Activated T-cell treated with anti-CD3 and anti-CD28 coated beads, Interleukin-2, amount 50 U/mL, for 24 hours (primary cell): ENCODE results near the gene LRRC31.

Experiments
- DNase-seq: peaks from one replicate; pipeline ENCODE4 v3.0.0-alpha.2; 2020
- H3K27ac Mint-ChIP-seq: 2 replicates; pipeline ENCODE4 v1.8.0; 2020; ENCODE audit warnings: mild to moderate bottlenecking, mixed read lengths
- H3K27me3 Mint-ChIP-seq: 2 replicates; pipeline ENCODE4 v1.8.0; 2020; ENCODE audit warnings: mixed read lengths
- H3K36me3 Mint-ChIP-seq: 2 replicates; pipeline ENCODE4 v1.8.0; 2020; ENCODE audit warnings: low read depth, mixed read lengths
- H3K4me1 Mint-ChIP-seq: 2 replicates; pipeline ENCODE4 v1.8.0; 2020; ENCODE audit warnings: low read depth, mixed read lengths
- H3K4me3 Mint-ChIP-seq: 2 replicates; pipeline ENCODE4 v1.8.0; 2020; ENCODE audit warnings: mild to moderate bottlenecking, moderate library complexity, mixed read lengths
- H3K9me3 Mint-ChIP-seq: 2 replicates; pipeline ENCODE4 v1.8.0; 2020; ENCODE audit warnings: mixed read lengths

Gene LRRC31

DNA sequence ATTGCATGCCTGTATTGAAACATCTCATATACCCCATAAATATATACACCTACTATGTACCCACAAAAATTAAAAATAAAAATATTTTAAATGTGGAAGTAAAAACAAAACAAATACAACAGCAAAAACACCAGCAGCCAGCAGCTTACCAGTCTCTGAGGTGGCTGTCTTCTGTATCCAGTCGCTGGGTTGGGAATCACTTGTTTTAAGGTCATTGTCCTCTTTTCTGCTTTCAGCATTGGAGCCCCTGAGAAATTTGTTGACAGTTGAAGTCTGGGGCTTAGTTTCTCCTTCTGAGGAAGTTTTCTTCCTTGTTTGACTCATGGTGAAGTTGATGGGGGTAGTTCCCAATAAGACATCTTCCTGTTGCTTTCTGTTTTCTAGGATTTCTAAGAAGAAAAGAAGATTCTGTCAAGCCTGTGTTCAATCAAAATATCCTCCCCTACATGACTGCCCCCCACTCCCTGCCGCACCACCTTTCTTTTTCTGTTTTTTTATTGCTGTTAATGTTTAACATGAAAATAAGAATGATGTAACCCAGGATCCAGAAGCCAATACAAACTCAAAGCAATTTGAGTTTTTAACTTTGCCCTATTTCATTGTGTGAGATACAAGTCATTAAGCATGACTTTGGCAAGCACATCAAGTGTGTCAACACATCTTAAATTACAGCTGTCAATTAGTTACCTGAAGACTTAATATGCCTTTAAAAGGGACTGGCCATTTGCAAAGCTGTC lies at the start of gene LRRC31:
Gene LRRC31, minus strand, starts transcription at position 452 of the 737 bp plus-strand sequence. Its CDS starts 128 bp downstream, at position 324.
- H3K27ac Mint-ChIP-seq = no peak within 1 kb of the TSS
- no peak within 1 kb of the TSS for H3K4me3 Mint-ChIP-seq
- no peaks in the 10 kb centered on the region for H3K27me3 Mint-ChIP-seq
- no peaks in the 10 kb centered on the region for H3K9me3 Mint-ChIP-seq
- peaks cover 27% of the 10 kb centered on the region for H3K4me1 Mint-ChIP-seq
- no peak for DNase-seq
- no peaks in the 10 kb centered on the region for H3K36me3 Mint-ChIP-seq

DNA sequence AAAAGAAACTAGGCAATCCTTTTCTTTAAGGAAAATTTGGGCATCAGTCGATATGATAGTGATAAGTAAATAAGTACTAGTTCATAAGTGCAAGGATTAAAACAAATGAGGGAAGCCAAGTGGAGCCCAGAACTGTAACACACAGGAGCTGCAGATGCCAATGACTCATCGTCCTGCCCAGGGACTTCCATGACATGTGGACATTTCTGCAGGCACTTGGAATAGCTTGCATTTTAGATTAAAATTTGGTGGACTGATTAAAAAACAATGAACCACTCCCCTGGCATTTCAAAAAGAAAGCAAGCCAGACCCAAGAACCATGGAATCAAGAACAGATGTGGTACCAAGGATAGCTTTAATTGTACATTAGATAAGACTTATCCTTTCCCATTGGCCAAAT lies 44.6 kb upstream of the LRRC31 start:
- Mint-ChIP-seq H3K27me3 (no peaks in the 10 kb centered on the region), H3K27ac (no peak overlapping the region)

DNA sequence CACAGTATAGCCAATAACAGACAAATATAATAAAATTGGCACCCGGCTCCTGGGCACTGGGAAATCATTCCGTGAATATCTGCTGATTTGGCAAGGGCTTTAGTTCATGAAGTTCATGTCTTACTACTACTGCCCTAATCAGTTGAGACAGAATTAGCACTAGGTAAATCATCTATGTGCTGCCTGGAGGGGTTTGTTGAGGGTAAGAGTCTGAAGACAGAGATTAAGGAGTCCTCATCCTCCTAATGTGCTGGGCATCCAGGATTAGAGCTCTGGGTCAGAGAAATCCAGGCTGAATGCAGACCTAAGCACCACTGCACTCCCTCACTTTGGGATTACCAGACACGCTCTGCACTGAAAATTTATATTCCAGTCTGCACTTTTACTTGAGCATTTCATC lies 43.6 kb upstream of the LRRC31 start:
- no peak for DNase-seq
- H3K27me3 Mint-ChIP-seq = no peaks in the 10 kb centered on the region
- no peak overlapping the region for H3K4me3 Mint-ChIP-seq
- H3K9me3 Mint-ChIP-seq = no peaks in the 10 kb centered on the region
- no peaks in the 10 kb centered on the region for H3K4me1 Mint-ChIP-seq
- no peaks in the 10 kb centered on the region for H3K36me3 Mint-ChIP-seq
- no peak overlapping the region for H3K27ac Mint-ChIP-seq

More for the DNA sequence above, 44.6 kb upstream of the LRRC31 start:
- Mint-ChIP-seq H3K9me3 (no peaks in the 10 kb centered on the region), H3K4me1 (no peaks in the 10 kb centered on the region), H3K4me3 (no peak overlapping the region), H3K36me3 (no peaks in the 10 kb centered on the region)
- no peak for DNase-seq

DNA sequence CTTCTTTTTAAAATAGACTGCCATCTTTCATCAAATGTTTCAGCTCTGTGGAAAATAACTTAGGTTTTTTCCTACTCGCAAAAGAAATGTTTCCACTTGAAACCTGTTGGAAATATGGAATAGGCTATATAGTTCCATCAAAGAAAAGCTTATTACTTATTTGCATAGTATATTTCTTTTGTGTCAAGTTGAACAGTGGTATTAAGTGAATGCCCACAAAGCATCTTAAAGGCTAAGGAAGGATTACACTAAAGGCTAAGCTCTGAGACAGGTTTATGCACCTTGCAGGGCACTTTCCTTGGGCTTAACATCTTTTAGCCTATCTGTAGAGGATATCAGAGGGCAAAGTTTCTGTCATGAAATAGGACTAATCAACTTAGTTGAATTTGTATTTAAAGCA lies 41.5 kb upstream of the LRRC31 start, which contains the start of gene SAMD7:
Gene SAMD7, plus strand, starts transcription at position 301 of the 400 bp plus-strand sequence. CDS start 7,927 bp downstream, outside the sequence.
- no peak for DNase-seq
- H3K27me3 Mint-ChIP-seq = no peaks in the 10 kb centered on the region
- no peaks in the 10 kb centered on the region for H3K4me1 Mint-ChIP-seq
- H3K9me3 Mint-ChIP-seq = no peaks in the 10 kb centered on the region
- no peak within 1 kb of the TSS for H3K4me3 Mint-ChIP-seq
- no peak within 1 kb of the TSS for H3K27ac Mint-ChIP-seq
- no peaks in the 10 kb centered on the region for H3K36me3 Mint-ChIP-seq

DNA sequence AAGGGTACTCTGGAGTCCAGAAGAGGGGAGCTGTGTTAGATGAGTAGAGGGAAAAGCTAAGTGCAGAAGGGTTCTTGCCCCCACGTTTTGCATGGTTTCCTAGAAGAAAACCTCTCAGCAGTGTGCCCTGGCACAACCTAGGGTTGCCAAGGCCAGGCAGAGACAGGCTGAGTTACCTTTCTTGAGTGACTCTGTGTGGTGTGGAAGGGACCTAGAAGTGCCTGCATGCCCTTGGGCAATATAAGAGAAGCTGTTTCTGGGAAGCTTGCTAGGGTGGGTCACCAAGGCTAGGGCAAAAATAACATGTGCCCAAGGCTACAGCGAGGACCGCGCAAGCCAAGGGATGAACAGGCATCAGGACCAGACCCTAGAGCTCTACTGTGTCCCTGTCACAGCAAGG lies 38.2 kb upstream of the LRRC31 start:
- H3K9me3 Mint-ChIP-seq = peaks cover 2% of the 10 kb centered on the region
- no peak overlapping the region for H3K27ac Mint-ChIP-seq
- H3K36me3 Mint-ChIP-seq = no peaks in the 10 kb centered on the region
- no peak overlapping the region for H3K4me3 Mint-ChIP-seq
- no peaks in the 10 kb centered on the region for H3K4me1 Mint-ChIP-seq
- H3K27me3 Mint-ChIP-seq = peaks cover 3% of the 10 kb centered on the region
- DNase-seq = no peak

DNA sequence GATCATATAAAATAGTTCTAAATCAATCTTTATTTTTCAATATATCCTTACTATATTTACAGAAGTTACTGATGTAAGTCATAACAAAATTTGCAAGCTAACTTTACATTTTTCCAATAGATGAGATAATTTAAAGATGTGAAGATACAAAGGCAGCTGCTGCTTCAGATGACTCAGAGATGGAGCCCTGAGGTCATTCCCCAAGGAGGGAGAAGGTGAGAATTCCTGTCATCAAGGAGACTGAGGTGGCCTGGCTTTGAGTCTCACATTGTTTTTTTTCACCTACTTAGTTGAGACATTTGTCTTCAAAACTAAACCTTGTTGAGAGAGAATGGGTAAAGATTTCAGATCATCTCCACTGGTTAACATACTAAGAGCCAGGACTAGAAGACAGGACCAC lies 37.7 kb upstream of the LRRC31 start:
- no peak for DNase-seq
- no peak overlapping the region for H3K27ac Mint-ChIP-seq
- peaks cover 5% of the 10 kb centered on the region for H3K9me3 Mint-ChIP-seq
- no peak overlapping the region for H3K4me3 Mint-ChIP-seq
- no peaks in the 10 kb centered on the region for H3K4me1 Mint-ChIP-seq
- peaks cover 3% of the 10 kb centered on the region for H3K27me3 Mint-ChIP-seq
- no peaks in the 10 kb centered on the region for H3K36me3 Mint-ChIP-seq

DNA sequence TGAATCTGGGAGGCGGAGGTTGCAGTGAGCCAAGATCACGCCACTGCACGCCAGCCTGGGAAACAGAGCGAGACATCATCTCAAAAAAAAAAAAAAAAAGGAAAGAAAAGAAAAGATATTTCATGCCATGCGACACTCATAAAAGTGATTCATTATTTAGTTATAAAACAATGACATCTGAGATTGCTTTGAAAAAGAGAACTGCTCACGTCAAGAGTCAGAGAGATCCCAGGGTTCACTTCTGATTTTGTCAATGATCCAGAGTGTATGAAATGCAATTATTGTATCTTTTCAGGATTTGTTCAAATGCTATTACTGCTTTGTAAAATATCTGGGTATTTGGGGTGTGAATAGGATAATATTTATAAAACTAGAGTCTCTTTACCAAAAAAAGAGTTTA lies 35.7 kb upstream of the LRRC31 start:
- H3K36me3 Mint-ChIP-seq = peaks cover 5% of the 10 kb centered on the region
- no peaks in the 10 kb centered on the region for H3K4me1 Mint-ChIP-seq
- no peak overlapping the region for H3K4me3 Mint-ChIP-seq
- H3K27me3 Mint-ChIP-seq = peaks cover 3% of the 10 kb centered on the region
- DNase-seq = no peak
- no peak overlapping the region for H3K27ac Mint-ChIP-seq
- peaks cover 17% of the 10 kb centered on the region for H3K9me3 Mint-ChIP-seq

DNA sequence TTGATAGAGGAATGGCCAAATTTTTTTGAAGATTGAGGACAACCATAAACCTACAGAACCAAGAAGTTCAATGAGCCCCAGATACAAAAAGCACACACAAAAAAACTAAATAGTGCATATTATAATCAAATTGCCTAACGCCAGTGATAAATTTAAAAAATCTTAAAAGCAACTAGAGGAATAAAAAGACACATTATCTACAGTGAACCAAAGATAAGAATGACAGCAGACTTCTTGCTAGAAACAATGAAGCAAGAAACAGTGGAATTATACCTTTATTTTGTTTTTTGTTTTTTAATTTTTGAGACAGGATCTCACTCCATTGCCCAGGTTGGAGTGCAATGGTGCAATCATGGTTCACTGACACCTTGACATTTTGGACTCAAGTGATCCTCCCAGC lies 31.7 kb upstream of the LRRC31 start:
- Mint-ChIP-seq H3K27ac (no peak overlapping the region), H3K27me3 (peaks cover 3% of the 10 kb centered on the region), H3K4me3 (no peak overlapping the region), H3K9me3 (peaks cover 24% of the 10 kb centered on the region), H3K4me1 (no peaks in the 10 kb centered on the region), H3K36me3 (peaks cover 5% of the 10 kb centered on the region)
- DNase-seq = no peak

DNA sequence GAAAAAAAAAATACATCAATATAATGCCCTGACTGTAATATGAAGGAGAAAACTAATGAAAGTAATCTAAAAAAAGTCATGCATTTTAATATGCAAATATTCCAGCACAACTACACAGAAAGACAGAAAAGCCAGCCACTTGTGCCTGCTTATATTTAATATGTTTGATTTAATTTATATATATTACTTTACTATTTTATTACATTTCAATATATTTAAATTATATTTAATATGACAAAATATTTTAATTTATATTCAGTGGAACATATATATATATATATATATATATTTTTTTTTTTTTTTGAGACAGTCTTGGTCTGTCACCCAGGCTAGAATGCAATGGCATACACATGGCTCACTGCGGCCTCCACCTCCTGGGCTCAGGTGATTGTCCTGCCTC lies 27.5 kb upstream of the LRRC31 start:
- DNase-seq = no peak
- peaks cover 19% of the 10 kb centered on the region for H3K9me3 Mint-ChIP-seq
- no peaks in the 10 kb centered on the region for H3K4me1 Mint-ChIP-seq
- no peak overlapping the region for H3K4me3 Mint-ChIP-seq
- no peak overlapping the region for H3K27ac Mint-ChIP-seq
- H3K36me3 Mint-ChIP-seq = peaks cover 5% of the 10 kb centered on the region
- no peaks in the 10 kb centered on the region for H3K27me3 Mint-ChIP-seq

DNA sequence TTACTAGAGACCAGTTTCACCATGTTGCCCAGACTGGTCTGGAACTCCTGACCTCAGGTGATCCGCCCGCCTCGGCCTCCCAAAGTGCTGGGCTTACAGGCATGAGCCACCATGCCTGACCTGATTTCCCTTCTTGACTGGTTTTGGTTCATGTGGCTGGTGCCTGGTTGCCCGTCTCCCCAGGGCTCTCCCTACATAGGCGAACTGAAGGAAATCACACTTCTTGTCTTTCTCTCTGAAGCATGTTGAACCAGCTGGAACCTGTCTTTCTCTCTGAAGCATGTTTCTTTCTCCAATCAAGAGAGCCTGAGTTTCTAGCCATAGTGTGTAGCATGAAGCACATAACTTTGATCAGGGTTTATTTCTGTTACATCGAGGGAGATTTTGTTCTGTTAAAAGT lies 25.3 kb upstream of the LRRC31 start:
- Mint-ChIP-seq H3K36me3 (no peaks in the 10 kb centered on the region), H3K4me1 (no peaks in the 10 kb centered on the region), H3K4me3 (no peak overlapping the region), H3K9me3 (peaks cover 3% of the 10 kb centered on the region), H3K27ac (no peak overlapping the region), H3K27me3 (no peaks in the 10 kb centered on the region)
- no peak for DNase-seq

DNA sequence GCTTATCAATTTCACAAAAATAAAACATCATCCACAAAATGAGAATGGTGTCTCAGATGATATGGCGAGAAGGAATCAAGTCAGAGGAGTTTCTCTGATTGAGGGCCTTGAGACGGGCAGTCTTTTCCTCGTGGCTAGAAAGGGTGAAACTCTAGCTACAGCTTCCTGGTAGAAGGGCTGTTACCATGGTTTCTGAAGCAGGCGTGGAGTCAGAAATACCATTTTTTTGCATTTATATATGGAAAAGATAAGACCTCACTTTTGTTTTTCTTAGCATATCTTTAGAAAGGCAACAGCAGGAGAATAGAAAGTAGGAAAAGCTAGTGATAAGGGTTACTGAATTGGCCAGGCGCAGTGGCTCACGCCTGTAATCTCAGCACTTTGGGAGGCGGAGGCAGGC lies 24.4 kb upstream of the LRRC31 start:
- H3K4me3 Mint-ChIP-seq = no peak overlapping the region
- H3K36me3 Mint-ChIP-seq = no peaks in the 10 kb centered on the region
- H3K27me3 Mint-ChIP-seq = no peaks in the 10 kb centered on the region
- no peak for DNase-seq
- no peaks in the 10 kb centered on the region for H3K9me3 Mint-ChIP-seq
- H3K4me1 Mint-ChIP-seq = no peaks in the 10 kb centered on the region
- no peak overlapping the region for H3K27ac Mint-ChIP-seq

DNA sequence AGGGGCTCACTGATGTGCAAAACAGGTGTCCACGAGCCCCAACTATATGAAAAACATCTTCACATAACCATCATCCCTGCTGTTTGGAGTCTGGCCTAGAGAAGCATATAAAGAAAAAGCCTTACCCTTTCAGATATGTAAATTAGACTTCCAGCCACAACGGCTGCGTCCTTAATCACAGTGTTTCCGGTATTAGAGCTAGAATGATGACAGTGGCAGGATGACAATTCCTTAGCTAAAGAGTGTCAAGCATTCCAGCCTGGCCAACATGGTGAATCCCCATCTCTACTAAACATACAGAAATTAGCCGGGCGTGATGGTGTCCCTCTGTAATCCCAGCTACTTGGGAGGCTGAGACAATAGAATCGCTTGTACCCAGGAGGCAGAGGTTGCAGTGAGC lies 22.2 kb upstream of the LRRC31 start:
- Mint-ChIP-seq H3K27ac (no peak overlapping the region), H3K4me3 (no peak overlapping the region), H3K36me3 (no peaks in the 10 kb centered on the region), H3K4me1 (no peaks in the 10 kb centered on the region), H3K9me3 (no peaks in the 10 kb centered on the region), H3K27me3 (no peaks in the 10 kb centered on the region)
- DNase-seq = no peak

DNA sequence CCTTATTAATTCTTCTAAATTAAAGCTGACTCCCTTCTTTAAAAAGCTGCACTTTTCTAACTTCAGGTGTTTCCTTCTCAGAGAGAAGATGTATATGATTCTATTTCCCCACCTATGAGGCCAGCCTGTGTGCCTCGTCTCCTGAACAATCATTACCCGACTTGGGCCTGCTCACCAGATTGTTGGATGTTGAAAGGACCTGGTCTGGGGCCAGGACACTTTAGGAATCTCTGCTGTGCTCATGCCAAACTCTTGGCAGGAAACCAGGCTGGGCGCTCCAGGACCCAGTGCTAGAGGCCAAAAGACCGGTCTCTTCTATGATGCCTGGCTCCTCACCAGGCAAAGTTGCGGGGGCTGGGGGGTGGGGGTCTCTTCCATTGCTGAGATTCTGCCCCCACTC lies 16.9 kb upstream of the LRRC31 start:
- DNase-seq = no peak
- Mint-ChIP-seq H3K4me1 (no peaks in the 10 kb centered on the region), H3K27me3 (no peaks in the 10 kb centered on the region), H3K4me3 (no peak overlapping the region), H3K27ac (no peak overlapping the region), H3K9me3 (no peaks in the 10 kb centered on the region), H3K36me3 (no peaks in the 10 kb centered on the region)

DNA sequence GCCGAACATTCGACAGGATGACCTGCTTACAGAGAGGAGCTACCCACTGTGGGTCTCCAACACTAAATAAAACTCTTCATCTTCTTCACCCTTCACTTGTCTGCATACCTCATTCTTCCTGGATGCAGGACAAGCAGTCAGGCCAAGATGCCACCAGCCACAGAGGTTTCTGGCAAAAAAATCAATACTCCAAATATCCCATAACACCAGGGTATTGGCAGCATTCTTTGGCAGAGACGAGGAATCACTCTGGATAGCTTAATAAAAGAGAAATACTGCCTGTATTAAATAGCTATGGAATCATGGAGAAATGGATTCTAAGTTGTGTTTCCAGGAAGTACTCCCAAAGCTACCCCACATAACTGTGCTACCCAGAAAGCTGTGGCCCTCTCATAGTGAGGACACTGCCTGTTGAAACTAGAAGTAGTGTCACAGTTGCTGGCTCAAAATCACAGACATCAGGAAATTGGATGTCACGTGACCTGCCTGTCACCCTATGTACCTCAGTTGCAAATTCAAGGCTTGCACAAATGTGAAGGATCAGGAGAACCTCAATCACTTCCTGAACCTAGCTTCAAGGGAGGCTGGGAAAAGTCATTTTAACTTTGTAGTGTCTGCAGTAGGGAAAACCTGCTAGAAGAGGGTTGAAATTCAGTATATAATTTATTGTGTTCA lies 11.0 kb upstream of the LRRC31 start:
- Mint-ChIP-seq H3K27me3 (no peaks in the 10 kb centered on the region), H3K36me3 (no peaks in the 10 kb centered on the region), H3K9me3 (no peaks in the 10 kb centered on the region), H3K27ac (no peak overlapping the region), H3K4me3 (no peak overlapping the region), H3K4me1 (peaks cover 5% of the 10 kb centered on the region)
- DNase-seq = no peak

DNA sequence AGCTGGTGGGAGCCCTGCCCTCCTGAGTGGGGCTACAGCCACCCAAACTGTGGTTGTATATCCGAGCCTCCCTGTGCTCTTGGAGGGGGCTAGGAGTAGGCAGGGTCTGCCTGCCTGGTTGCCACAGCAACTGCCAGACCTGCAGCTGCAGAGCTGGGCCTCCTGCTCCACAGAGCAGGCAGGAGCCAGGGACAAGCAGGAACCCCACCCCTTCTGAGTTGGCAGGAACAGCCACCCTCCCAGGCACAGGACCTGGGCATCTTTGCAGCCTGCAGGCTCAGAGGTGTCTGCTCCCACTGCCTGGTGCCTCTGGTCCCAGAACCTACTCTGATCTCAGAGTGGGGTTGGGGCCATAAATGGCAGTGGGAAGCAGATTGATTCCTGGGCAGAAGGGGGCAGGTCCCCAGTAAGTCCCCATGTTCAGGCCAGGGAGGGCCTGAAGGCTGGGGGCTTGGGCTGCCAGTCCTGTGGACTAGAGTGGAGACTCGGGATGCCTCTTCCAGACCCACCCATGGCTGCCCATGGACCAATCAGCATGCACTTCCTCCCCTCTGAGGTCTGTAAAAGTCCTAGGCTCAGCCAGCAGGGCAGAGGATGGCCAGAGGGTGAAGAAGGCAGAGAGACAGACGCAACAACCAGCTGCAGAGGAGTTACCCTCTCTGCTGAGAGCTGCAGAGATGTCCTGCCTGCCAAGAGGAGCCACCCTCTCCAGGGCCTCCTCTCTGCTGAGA lies 10.3 kb upstream of the LRRC31 start:
- Mint-ChIP-seq H3K4me1 (peaks cover 5% of the 10 kb centered on the region), H3K9me3 (no peaks in the 10 kb centered on the region), H3K36me3 (no peaks in the 10 kb centered on the region), H3K4me3 (no peak overlapping the region), H3K27ac (no peak overlapping the region), H3K27me3 (no peaks in the 10 kb centered on the region)
- no peak for DNase-seq
